CD4-positive, alpha-beta T cell treated with Interleukin-2 at 100 ng/mL for 4 hours (primary cell): ENCODE data around the gene HYAL2.
A peak's percentile ranks its signal among the peaks of the same experiment; 100 is the strongest.

ENCODE experiments used
- DNase-seq: peaks from one replicate; pipeline ENCODE4 v3.0.0-alpha.2; 2020; ENCODE audit warnings: low spot score

The HYAL2 gene

DNA sequence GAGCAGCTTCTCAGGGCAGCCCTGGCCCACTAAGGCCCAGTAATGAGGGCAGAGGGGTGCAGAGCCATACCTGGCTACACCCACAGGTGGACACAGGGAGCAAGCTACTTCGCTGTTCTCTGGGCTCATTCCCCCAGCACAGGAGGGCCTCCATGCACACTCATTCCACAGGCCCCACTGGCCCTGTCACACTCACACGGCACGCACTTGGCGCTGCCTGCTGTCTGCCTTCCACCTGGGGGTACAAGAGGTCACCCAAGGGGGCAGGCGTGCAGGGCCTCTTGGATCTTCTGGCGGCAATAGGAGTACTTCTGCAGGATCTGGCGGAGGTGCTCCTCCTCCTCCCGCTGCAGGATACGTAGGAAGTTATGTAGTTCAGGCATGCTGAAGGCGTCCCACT is 7.8 kb upstream of the HYAL2 start:
- no peak for DNase-seq

DNA sequence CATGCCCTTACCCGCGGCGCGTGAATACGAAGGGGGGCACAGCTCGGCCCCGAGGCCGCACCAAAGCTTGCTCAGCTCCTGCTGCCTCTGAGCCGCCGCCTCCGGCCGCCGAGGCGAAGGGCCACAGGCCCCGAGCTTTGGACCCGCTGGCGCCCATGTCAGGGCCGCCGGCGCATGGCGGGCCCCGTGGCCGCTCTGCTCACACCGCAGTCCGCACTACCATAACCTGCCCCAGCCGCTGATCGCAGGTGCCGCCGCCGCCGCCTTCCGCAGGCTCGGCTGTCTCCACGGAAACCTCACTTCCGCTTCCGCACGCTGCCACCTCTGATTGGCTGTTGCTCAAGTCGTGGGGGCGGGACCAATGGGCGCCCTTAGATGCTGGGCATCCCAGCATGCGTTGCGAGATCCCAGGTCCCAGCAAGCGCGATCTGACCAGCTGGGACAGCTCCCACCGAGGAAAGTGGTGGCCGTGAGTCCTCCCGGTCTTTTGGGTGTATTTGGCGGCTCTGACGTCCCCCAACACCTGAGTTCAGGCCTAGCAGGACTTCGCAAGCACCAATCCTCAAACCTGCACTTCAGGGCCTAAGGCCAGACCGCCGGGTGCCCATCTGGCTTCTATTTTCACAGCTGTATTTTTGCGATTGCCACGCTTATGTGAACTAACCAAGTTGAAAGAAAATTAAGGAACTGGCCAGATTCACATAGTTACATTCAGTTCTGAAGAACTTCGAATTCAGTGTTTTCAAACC is 5.6 kb upstream of the HYAL2 start, which contains the start of gene TUSC2:
TUSC2 (minus strand) TSS at position 281 of the 749 bp plus-strand sequence; CDS start at position 157, 124 bp downstream.
- DNase-seq, result peak; percentile 95

DNA sequence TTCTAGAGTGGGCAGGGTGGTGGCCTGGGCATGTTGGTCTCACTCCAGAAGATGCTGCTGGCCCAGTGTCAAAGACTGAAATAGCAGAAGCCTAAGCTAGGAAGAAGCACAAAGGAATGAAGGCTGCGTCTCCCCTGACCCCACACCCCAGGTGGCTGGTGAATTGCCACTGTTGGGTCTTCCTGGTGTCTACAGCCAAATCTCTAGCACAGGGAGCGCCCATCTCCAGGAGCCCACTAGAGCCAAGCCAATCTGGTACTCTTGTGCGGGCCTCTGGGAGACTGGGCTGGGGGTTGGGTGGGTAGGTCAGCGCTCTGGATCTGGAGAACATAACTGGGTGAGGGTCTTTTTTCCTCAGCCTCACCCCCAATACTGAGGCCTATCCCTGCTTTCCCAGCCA is 4.6 kb upstream of the HYAL2 start:
- no peak for DNase-seq

DNA sequence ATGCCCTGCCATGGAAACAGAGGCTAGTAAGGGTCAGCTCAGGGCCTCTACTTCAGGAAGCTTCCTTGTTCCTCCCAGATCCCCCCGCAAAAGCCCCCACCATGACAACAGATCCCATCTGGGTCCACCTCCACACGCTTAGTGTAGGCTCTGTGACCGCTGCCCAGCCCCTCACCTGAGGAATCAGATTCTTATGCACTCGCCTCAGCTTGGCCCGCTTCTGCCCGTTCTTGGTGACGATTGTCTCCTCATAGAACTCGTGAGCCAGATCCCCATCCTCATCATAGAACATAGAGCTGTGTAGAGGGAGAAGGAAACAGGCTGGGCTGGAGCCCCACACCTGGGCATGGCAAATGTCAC is 3.6 kb upstream of the HYAL2 start:
- DNase-seq, result no peak

DNA sequence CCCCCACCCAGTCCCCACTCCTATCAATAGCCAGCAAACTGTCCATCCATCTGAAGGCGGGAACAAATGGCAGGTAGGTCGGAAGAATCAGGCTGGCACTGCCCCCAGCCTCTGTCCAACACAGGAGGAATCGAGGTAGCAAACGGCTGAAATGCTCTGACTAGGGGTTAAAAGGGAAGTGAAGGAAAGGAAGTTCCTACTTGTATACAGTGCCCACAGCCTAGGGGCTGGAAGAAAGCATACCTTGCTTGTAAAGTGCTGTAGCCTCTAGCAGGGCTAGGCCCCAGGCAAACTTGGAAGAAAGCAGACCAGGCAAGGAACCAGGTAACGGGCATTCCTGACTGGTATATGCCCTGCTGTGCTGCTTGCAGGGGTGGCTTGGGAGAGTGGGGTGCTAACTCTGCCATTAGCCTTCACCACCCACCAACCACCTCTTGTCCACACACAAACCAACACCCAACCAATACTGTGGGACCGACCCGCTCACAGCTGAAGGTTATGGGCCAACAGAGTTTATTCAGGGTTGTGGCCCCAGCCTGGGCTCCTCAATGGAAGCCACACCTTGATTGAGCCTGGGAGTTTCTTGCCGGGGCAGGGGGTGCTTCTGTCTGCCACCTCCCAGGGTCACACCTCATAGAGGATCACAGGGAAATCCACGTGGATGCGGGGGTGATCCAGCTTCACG is 3.1 kb upstream of the HYAL2 start:
- DNase-seq, result no peak

DNA sequence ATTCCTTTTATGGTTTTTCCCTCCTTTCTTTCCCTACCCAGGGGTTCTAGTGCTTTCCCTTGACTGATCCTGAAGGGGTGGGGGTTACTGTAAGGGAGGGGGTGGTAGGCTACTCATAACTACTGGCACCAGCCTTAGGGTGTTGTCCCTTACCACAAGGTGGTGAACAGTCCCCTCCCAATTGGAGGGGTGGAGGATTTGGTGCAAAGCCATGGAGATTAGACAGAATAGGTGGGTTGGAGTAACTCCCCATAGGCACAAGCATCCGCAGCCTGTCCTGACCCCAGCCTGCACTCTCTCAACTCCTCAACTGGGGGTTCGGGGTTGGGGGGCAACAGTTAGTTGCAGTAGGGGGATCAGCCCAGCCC is 2.6 kb upstream of the HYAL2 start:
- no peak for DNase-seq

DNA sequence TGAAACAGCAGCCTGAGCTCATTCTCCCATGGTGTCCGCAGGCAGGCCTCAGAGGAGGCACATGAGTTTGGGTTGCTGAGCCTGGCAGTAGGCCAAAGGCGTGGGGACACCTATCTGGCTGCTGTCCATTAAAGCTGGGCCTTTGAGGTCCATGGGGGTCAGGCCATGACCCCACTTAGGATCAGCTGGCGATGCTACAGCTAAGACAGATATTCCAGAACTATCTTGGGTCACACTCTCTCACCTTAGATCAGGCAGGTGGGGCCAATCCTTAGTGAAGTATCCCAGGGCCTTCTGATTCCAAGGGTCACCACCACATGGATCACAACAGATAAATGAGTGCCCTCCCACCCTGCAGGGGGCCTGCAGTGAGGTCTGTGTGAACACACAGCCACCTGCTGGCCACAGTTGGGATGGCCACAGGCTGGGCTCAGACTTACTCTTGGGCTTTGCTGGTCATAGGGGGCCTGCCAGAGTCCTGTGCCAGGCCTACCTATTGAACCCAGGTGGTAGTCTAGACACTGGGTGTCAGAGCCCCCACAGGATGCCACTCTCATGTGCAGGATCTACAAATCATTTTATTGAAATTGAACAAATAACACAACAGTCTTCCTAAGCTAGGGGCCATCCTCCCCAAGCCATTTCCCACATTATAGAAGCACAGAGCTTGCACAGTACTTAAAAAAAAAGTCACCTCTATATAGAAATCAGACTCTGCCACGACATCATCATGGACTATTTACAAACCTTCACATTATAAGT is 2.0 kb upstream of the HYAL2 start:
- DNase-seq, result peak; percentile 64

DNA sequence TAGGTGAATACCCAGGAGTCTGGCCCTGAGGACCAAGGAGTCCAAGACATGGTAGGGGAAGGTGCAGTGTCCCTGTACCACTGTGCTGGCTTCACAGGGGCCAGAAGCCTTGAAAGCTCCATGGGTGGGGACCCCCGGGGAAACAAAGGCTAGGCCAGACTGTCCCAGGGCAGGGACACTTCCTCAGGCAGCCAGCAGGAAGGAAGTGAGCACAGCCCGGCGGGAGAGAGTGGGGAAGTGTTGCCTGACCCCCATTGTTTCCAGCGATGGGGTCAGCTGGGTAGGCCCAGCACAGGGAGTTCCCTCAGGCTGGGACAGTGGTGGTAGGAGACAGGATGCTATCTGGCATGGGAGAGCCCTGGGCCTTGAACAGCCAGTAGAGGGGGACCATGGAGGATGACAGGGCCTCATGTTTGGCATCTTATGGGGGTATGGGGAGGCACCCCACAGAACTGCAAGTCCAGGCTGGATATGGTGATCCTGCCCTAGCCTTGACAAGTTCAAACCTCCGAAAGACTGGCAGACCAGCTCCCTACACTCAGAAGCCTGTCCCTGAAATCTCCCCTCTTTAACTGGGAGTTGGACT is 1.2 kb upstream of the HYAL2 start:
- DNase-seq, result no peak

DNA sequence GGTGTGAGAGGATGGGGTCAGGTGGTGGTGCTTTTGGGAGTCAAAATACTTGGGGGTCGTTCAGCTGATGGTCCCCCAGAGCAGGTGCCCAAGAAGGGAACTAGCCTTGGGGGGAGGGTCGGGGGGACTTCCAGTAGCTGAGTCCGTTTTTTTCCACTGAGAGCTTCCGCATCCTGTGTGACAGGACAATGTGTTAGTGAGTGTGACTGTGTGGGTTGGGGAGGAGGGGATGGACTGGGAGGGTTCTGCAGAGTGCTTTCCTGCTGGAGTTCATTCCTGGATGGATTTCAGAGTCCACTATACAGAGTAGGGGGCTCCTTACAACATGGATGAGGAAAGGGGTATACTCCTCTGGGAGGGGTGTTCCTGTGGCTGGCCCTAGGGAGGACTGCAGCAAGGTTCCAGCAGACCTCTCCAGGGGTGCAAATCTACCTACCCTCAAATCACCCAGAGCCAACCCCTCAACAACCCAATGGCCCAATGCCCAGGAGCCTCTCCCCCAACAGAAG is 601 bp upstream of the HYAL2 start:
- no peak for DNase-seq

DNA sequence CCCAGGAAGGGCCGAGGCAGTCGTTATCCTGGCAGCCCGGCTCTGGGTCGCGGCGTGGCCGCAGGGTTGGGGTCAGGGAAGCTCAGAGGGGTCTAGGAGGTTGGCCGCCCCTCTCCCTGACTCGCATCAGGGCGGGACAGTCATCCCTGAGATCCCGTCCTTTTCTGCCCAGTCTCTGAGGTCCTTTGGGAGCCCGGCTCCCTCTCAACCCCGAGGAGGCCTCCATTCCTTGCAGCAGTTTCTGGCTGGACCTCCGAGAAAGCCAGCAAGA is 495 bp downstream of the HYAL2 start:
- no peak for DNase-seq

DNA sequence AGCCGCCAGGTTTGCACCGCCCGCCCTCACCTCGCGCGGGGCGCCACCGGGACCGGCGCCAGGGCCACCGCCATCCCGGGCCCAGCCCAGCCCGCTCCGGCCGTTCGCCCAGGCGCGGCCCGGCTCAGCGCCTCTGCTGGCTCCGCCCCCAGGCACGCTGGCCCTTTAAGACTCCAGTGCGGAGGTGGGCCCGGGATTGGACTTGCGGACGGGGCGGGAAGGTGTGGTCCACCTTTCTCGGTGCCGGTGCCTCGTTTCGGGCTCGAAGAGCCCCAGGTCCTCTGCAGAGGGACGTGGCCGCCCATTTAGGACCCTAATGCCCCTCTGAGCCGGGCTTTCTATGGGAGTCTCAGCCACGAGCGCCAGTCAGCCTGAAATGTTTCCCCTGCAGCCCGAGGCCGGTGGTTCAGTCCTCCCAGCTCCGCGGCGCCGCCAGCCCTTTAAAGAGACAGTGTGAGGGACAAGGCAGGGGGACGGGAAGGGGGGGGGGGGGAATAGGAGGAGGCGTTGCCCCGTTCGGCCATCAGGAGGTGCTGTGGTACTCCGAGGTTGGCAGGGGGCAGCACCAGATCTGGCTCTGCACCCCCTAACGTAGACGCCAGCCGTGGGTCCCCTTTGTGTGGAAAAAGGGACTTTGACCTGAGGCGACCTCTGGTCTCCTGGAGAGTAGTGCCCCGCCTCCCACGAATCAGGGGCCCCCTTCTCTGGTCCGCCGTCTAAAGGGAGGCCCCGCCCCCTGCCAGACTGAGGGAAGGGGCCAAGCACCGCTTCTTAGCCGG is 1.0 kb downstream of the HYAL2 start:
- DNase-seq, result peak; percentile 81

DNA sequence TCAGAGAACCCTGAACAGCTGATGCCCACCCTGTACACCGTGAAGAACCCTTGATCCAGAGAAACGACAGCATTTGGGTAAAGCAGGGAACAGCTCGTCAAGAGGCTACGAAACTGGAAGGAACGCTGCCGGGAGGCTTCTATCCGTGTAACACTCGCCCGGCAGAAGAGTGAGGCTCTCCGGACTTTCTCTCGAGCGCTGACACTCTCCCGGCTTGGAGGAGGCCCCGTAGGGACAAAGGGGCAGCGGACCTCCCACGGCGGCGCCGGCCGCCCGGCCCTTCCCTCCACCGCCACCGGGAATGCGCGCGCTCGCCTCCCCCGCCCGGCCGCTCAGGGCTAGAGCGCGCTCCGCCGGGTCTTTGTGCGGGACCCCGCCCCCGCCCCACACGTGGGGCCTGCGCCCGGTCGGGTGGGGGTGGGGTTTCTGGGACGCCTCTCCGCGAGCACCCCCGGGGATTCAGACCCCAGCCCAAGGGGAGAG is 1.7 kb downstream of the HYAL2 start:
- peak; percentile 56 for DNase-seq

DNA sequence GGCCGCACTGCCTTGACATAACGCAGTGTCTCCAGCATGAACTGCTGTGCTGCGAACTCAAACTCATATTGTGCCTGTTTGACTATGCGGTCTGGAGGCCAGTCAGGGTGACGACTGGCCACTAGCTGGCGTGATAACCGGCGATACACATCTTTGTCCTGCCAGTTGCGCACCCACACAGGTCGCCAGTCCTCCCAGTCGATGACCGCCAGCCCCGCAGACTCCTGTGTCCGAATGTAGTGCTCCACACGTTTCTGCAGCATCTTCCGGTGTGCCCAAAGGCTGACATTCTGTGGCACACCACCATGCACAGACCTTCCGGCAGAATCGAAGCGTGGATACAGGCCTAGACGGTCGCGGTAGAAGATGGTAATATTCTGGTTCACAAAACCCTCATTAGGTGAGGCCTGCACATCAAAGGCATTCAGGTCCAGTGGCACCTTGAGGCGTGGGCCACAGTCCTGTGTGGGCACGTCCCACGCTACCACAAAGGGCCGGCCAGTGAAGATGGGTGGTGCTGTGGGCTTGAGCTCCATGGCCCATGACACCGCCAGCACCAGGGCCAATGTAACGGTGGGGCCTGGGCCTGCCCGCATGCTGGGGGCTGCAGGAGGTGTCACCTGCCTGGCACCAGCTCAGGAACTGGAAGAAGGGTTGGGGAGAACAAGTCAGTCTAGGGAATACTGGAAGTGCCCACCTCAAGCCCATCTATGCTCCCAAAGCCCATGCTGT is 2.5 kb downstream of the HYAL2 start:
- DNase-seq, result no peak

DNA sequence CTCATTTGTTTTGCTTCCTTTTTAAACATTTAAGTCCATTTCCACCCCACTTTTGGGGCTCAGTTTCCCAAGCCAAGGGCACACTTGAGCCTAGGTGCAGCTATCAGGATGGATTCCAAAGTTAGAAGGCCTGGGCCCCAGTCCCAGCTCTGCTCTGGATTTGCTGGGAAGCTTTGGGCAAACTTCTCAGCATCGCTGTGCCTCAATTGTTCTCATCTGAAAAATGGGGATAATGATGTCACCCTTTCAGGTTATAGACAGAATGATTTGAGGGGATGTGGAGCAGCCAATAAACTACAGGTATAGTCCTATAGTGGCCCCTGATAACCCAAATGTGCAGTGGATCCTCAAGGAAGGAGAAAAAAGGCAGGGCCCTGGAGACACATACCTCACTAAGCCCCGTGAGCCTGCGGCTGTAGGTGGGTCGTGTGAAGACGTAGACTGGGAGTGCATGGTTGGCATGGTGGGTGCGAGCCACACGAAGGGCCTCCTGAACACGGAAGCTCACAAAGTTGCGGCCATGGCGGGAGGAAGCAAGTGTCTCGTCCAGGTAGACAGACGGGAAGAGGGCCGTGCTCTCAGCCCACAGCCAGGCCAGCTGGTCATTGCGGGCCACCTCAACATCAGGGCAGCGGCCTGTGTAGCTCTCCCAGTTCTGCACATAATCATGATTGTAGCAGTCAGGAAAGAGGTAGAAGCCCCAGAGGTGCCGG is 3.2 kb downstream of the HYAL2 start:
- no peak for DNase-seq

DNA sequence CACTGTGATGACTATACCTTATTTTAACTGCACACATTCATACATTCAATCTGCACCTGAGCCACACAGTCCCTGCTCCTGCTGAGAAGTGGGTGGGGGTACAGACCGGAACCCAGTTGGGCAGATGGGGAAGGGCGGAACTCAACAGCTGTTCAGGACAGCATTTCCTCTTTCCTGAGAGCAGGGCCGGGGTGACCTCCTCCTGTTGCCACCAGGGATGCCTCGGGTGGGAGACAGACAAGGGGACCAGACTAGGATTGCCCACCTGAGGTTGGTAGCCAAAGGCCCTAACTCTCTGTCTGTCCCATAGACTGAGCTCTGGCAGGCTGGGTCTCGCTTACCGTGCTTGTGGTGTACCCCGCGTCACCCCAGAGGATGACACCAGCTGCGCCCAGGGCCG is 3.9 kb downstream of the HYAL2 start:
- no peak for DNase-seq

DNA sequence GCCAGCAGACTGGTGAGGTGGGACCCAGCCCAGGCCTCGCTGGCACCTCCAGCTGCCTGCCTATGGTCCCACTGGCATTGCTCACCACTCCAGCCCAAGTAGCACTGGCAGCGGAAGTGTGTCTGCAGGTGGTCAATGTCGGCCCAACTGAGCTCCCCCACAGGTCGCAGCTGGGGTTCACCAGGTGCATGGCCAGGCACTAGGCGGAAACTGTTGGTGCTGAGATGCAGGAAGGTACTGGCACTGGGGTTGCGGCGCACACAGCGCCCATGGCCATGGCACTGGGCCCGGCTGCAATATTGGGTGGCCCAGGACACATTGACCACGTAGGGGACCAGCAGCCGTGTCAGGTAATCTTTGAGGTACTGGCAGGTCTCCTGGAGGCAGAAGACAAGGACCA is 4.4 kb downstream of the HYAL2 start:
- no peak for DNase-seq

DNA sequence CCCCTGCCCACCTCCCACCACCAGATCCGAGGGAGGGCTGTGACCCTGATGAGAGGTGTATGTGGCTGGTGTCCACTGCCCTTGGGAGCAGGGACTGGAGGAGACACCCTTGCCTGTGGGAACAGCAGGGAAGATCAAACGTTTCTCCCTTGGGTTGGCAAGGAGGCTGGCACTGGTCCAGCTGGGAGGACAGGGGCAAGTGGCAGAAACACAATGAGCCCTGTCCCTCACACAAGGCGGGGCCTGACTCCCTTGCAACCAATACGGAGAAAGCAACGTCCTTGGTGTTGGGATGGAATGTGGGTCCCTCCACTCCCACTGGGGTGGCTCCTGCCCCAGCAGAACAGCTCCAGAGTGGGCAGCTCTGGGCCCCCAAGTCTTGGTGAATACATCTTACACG is 5.2 kb downstream of the HYAL2 start:
- DNase-seq, result no peak

DNA sequence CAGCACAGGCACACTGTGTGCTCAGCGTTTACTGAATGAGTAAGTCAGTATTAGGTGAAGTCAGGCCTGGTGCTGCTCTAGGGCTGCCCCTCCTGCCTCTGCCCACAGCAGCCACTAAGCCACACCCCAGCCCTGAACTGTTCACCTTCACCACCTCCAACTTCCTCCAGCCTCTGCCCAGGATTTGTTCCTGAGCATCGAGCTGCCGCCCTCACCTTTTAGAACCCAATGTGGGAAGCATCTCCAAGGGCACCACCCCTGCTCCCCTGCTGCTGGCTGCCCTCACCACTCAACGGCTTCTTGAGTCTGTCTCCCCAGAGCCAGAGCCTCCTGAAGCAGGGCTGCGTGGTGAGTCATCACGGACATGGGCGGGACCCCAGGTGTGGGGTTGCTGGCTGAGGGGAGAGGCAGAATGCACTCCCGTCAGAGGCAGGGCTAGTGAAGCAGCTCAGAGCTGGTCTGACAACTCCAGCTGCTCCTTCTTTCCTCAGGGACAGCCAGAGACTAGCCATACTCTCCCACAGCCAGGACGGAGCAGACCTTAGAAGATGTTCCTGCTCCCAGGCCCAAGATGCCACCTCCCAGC is 5.8 kb downstream of the HYAL2 start:
- DNase-seq, result peak; percentile 87

DNA sequence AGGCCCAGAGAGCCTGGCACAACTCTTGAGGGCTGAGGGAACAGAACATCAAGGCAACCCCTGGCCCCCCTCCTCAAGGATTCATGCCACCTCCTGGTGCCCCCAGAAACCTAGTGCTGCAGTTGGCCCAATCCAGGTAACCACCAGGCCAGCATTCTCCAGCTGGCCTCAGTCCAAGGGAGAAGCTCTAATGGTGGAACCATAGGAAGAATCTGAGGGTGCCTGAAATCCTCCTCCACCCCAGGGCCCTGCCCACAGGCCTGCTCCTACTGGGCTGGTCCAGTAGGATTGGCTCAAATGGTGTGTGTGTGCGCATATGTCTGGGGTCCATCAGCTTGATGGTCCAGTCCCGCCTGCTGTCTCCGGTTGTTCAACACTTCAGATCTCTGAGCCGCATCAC is 7.7 kb downstream of the HYAL2 start:
- DNase-seq, result no peak

DNA sequence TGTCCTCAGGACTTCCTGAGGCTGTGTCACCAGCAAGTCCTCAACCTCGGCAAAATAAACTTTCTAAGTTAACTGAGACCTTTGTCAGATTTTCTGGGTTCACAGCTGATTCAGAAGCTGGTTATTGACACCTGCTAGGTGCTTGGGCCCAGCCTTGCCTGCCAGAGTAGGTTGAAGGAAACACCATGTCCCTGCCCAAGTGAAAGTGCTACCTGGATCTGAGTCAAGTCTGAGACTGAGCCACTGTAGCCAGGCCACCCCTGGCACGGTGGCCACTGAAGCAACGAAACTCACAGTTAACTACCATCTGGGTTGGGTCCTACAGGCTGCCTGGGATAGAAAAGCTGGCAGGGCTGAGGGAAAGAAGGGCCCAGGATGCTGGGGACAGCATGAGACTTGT is 8.2 kb downstream of the HYAL2 start:
- no peak for DNase-seq
